H54 (cell line): ENCODE results near the gene TTC16.
A peak's percentile ranks its signal among the peaks of the same experiment; 100 is the strongest.
"Not testable (repeated sequence)": the region's sequence is repeated elsewhere in the genome, so short reads cannot be mapped to it uniquely, and the experiment has no call there.

Source experiments
- DNase-seq: peaks from one replicate; pipeline ENCODE4 v3.0.0; 2011; ENCODE audit warnings: low spot score, mixed read lengths; ENCODE audit not compliant: insufficient read length
- FAIRE-seq: peaks from 3 replicates; lab custom pipeline; 2011; peaks lifted over from hg19 to GRCh38; lab: Jason Lieb, UNC
- POLR2A ChIP-seq: IDR thresholded peaks from 2 replicates; pipeline ENCODE4 v1.6.1; 2011; ENCODE audit warnings: low read depth, mild to moderate bottlenecking, low read length

The TTC16 gene

DNA sequence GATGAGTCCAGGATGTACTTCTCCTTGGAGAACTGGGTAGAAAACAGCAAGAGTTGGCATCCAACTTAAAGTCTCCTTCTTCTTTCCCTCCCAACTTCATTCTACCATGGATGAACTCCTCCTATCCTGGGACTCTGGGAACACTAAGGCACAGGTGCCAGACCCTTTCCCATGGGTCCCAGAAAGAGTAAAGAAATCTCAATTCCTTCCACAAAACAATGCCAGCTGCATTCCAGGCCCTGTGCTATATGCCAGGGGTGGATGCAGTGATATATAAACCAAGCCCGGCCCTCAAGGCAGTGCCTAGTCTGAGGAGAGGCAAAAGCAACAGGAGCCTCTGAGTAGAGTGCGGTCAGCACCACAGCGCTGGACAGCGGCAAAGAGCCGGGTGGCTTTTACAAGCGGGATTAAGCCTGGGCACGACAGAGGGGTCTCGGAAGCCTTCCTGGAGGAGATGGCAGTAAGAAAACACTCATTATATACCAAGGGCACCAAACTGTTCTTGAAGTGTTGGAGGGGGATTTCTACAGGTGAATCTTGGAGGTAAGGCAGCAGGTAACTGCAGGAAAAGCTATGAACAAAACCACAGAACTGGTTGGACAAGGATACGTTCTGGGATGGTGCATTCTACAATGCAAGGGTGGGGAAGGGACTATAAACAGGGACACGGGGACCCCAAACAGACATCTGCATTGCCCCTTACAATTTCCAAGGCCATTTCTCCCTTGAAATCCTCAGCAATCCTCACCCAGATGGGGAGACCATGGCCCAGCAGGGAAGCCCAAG lies 35.6 kb downstream of the TTC16 start:
- FAIRE-seq = no peak
- TF ChIP-seq POLR2A = no peak
- peak; percentile 67 for DNase-seq

DNA sequence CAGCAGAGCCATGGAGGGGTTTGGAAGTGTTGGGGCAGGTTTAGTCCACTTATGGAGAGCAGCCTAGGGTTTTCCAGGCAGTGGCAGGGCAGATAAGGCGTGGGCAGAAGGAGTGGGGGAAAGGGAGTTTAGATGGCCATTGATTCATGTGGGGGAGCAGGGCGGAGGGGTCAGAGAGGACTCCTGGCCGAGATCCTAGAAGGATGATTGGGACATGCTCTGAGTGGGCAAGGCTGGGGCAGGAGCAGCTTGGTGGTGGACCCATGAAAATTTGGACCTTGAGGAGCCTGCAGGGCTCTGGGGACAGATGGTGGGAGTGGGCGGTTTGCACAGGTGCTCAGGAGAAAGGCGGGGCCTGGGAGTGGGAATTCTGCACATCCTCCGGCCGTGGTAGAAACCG lies 37.3 kb downstream of the TTC16 start:
- FAIRE-seq (no peak), DNase-seq (no peak)
- no peak for TF ChIP-seq POLR2A

DNA sequence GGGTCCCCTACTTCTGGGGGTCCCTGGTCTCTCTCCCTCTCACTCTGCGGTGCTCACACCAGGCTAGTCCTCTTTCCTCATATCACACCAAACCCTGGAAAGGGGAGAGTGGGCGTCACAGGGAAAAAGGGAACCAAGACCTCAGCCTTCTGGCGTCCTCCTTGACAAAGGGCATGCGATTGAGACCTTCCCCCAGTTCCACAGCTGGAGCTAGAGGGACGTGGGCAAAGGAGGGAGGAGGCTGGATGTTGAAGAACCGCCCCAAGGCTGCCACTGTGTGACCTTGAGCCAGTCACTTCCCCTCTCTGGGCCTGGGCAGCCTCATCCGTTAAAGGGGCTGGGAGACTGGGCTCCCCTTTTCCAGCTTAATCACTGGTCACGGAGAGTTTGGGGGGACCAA lies 37.7 kb downstream of the TTC16 start:
- DNase-seq = no peak
- TF ChIP-seq POLR2A = no peak
- FAIRE-seq = no peak

DNA sequence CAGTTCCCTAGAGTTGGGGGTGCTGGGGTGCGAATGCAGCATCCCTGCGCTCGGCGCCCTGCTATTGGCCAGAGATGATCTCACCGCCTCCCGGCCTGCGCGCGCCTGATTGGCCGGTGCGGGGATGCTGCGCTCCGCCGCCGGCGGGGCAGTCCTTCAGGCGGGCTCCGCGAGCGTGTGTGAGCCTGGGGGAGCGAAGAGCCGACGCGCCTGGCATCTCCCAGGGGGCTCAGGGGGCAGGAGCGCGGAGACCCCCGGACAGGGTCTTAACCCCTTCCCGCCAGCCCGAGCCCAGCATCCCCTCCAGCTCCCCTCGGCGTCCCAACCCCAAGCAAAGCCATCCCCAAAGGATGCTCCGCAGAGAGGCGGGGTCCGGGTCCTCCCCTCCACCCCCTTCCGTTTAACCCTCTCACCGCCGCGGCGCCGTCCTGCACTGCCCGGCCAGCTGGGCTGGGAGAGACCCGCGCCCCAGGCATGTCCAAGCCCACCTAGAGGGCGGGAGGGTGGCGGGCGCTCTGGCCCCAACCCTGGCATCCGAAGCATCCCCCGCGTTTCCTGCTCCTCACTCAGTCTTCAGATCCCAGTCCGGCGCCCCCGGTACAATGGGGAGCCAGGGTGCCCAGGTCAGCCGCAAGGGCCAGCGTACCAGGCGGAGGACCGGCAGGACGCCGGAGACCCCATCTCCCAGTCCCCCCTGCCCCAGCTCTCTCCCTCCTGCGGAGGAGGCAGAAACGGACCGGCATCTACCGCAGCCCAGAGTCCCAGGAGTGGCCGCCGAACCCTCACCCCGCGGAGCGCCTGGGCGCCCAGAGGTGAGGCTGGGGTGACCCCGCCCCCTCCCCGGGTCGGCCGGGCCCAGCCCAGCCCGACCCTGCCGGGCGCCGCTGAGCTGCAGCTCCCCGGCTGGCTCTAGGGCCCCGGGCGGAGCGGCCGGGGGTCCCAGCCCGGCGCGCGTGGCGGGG lies 38.5 kb downstream of the TTC16 start:
- no peak for TF ChIP-seq POLR2A
- FAIRE-seq = no peak

DNA sequence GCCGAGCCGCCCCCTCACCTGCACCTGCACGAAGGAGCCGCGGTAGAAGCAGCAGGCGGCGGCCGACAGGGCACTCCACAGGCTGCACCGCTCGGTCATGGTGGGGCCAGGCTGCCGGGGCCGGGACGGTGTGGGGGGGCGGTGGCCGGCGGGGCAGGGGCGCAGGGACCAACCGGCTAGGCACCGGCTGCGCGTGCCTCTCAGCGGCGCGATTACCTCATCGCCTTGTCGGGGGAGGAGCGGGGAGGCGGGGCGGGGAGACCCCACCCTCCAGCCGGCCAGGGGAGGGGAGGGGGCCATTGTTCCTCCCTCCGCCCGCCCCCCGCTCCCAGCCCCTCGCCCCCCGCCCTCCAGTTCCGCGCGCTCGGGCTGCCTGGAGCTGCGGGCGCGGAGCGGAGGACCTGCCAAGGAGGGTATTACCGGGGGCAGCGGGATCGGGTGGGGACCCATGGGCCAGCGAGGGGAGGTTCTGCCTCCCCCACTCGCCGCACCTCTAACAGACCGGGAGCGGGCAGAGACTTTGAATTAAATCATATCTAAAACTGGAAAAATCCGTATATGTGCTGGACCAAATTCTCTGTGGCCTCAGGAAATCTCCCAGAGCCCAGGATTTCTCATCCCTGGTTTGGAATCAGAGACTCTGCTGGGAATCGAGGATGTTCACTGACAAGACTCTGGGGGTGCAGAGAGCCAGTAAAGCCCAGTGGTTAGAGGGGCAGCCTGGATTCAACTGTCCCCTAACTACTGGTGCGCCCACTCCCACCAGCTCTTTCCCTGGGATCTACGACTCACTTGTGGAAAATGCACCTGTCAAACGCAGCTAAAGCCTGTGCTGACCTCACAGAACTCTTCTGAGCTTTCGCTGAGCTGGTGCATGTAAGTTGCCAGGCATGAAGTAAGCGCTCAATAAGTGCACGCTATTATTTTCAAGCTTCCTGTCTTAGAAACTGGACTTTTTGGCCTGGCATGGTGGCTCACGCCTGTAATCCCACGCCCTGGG lies 39.5 kb downstream of the TTC16 start:
- no peak for FAIRE-seq
- TF ChIP-seq POLR2A = no peak
- no peak for DNase-seq

More for the DNA sequence above, 38.5 kb downstream of the TTC16 start:
- no peak for DNase-seq

DNA sequence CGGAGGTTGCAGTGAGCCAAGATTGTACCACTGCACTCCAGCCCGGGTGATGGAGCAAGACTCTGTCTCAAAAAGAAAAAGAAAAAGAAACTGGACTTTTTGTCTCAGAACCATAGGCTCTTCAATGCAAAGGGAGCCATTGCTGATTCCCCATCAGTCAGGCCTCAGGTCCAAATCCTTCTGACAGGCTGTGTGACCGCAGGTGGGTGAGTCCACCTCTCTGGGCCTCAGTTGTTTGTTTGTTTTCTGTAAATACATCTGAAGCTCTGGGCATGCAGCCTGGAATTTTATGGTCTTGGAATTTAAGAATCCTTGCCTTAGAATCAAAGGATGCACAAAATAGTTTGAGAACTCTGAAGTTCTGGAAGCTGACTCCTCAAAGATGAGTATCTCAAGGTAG lies 40.4 kb downstream of the TTC16 start:
- TF ChIP-seq POLR2A = no peak
- no peak for FAIRE-seq
- no peak for DNase-seq

DNA sequence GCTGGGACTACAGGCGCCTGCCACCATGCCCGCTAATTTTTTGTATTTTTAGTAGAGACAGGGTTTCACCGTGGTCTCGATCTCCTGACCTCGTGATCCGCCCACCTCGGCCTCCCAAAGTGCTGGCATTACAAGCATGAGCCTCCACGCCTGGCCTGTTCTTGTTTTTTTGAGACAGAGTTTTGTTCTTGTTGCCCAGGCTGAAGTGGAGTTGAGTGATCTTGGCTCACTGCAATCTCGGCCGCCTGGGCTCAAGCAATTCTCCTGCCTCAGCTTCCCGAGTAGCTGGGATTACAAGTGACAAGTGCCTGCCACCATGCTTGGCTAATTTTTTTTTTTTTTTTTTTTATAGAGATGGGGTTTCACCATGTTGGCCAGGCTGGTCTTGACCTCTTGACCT lies 40.9 kb downstream of the TTC16 start:
- DNase-seq, FAIRE-seq: not testable (repeated sequence)

DNA sequence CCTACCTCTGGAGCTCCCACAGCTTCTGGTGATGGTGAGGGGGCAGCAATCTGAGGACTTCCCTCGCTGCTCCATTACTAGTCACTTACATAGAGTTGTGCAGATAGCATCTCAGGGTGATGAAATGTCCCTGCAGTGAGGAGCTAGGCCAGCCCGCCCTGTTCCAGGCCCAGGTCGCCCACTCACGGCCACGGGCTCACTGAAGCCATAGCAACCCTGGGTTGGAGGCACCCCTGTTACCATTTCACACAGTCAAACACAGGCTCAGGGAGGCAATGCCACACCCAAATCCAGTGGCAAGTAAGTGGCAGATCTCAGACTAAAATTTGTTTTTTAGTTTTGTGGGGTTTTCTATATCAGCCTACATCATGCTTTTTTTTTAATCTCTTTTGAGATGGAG lies 43.0 kb downstream of the TTC16 start:
- no peak for FAIRE-seq

DNA sequence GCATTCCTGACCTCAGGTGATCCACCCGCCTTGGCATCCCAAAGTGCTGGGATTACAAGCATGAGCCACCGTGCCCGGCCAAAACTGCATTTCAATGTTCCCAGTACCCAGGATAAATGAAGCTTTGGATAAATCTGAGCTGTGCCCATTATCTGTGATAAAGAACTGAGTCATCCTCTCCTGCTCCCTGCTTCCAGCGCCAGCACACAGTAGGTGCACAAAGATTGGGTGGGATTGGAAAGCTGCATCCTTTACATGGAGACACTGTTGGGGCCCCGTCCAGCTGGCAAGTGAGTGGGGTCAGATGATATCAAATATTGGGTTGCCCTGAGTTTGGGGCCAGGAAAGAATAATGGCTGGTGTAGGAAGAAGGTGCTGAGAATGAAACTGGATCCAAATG lies 45.2 kb downstream of the TTC16 start:
- TF ChIP-seq POLR2A = no peak
- FAIRE-seq = no peak

More for the DNA sequence above, 43.0 kb downstream of the TTC16 start:
- no peak for TF ChIP-seq POLR2A
- no peak for DNase-seq

DNA sequence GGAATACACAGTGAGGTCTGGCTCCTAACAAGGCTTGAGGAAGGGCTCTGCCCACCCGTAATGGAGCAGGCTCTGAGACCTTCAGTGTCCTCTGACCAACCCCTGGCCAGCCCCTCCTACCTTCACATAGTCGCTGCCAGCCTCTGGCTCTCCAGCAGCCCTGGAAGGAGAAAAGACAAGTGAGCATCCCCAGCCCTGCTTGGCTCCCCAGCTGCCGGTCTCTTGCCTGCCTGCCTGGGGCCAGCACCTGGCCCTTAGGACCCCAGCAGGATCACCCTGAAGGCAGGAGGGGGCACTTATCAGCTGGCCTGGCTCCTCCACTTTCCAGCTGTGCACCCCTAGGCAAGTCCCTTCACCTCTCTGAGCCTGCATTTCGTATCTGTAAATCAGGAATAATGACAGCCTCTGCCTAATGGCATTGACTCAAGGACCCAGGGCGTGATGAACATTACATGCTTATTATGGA lies 45.6 kb downstream of the TTC16 start:
- TF ChIP-seq POLR2A = no peak
- DNase-seq (no peak), FAIRE-seq (no peak)

More for the DNA sequence above, 45.2 kb downstream of the TTC16 start:
- DNase-seq = no peak

DNA sequence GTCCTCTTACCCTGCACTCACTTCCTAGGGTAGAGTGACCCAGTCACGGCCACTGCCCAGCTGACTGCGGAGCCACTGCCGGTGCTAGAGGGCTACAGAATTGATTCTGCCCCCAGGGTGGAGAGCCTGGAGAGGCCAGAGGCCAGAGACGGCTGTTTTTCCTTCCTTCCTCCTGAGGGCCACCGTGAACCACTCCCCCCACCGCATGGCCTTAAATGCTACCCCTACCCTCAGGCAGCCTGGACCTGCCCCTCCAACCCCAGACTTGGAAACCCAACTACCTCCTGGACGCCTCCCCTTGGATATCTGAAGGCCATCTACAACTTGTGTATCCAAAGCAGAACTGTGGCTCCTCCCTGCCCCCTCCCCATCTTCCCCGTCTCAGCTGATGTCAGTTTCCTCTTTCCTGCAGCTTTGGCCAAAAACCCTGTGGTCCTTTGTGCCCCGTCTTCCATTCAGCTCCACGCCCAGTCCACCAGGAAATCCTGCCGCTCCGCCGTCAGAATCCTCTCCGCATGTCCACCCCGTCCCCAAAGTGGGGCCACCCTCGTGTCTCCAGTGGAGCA lies 46.3 kb downstream of the TTC16 start:
- no peak for FAIRE-seq
- DNase-seq = no peak
- TF ChIP-seq POLR2A = no peak

DNA sequence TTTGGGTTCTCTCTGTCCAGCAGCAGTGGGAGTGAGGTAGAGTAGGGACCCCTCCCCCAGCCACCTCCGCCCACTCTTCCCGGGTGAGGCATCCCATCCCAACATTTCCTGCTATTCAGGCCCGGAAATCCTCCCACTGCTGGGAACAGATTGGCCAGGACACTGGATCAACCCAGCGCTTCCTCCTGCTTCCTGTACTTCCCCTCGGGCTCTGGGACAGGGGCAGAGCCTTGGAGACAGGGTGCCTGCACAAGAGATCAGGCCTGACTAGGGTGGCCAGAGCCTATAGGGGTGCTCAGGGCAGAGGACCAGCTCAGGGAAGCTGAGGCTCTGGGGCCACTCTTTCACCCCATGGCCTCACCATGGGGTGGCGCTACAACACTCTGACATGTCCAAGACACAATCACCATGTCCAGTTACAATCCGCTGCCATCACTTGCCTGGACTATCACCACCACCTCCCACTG lies 48.1 kb downstream of the TTC16 start:
- no peak for DNase-seq
- FAIRE-seq = no peak
- TF ChIP-seq POLR2A = no peak

DNA sequence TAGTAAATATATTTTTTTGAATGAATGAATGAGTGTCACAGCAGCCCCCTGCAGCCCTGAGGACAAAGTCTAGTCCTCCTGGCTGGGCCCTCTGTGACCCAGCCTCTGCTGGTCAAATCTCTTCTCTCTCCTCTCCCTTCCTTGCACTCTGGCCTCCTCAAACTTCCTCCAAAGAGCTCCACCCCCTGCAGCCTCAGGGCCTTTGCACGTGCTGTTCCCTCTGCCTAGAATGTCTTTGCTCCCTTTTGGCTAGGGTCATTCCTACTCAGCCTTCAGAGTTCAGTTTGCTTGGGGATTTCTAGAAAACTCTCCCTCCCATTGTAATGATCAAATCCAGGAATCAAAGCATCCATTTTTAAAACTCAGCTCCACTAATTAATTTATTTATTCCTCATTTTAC lies 49.5 kb downstream of the TTC16 start:
- DNase-seq = no peak
- FAIRE-seq = no peak
- TF ChIP-seq POLR2A = no peak
